Activated CD8-positive, alpha-beta memory T cell treated with anti-CD3 and anti-CD28 coated beads for 24 hours (primary cell): Measurements from ENCODE around the gene MLST8.
A peak's percentile ranks its signal among the peaks of the same experiment; 100 is the strongest.

Source experiments
- DNase-seq: peaks from one replicate; pipeline ENCODE4 v3.0.0-alpha.2; 2020

The MLST8 gene

DNA sequence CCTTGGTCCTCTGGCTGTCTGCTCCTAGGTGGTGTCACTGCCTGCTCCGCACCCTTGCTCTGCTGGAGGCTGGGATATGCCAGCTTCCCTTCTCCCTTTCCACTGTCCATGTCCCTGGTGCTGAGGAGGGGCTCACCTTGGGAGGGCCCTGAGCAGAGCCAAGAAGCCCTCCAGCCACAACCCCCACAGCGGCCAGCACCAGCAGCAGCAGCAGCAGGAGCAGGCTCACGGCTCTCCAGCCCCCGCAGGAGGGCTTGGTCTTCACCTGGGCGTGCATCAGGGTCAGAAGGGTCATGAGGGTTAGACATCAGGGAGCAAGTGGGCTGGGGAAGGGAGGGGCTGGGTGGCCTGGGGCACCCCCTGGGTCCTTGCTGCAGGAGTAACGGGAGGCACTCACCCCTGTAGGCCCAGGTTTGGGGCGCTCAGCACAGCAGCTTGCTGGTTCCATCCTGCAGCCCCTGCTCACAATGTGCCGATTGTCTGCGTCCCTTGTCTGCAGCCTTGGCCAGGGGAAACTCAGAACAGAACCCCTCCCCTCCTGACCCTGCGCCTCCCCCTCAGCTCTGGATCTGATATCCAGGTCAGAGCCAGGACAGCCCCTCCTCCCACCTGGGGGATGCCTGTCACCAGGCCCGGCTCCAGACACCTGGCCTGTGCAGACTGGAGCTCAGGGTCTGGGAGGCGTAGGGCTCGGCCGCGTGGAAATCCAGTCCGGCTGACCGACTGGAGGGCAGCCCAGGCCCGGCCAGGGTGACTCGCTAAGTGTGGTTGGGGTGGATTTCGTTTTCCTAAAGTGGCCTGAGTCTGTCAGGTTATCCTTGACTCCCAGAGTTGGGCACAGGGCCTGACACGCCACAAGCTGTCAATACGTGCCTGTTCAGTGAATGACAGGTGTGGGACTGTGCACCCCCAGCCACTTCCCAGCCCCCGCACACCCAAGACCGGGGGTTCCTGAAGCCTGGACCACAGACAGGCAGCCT lies 5.4 kb downstream of the MLST8 start, which contains the start of gene BRICD5:
BRICD5 (minus strand) TSS at position 478 of the 980 bp plus-strand sequence; CDS start at position 448, 30 bp downstream.
- peak; percentile 67 for DNase-seq

DNA sequence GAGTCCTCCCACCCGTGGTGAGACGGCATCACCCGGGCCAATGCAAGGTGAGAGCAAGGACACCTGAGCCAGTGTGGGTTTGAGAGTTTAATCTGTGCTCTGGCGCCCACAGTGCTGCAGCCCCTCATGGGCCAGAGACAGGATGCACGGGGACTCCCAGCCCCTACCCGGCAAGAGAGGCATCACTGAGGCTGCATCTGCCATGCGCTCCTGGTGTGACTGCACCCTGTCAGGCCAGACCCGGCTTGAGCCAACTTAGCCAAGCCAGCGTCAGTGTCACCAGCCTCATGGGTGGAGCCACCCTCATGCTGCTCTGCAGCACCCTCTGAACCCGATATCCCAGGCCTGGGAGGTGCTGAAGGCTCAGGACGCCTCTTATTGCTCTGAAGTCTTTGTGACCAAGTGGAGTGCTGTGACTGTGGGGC lies 6.7 kb downstream of the MLST8 start:
- DNase-seq, result peak; percentile 63

DNA sequence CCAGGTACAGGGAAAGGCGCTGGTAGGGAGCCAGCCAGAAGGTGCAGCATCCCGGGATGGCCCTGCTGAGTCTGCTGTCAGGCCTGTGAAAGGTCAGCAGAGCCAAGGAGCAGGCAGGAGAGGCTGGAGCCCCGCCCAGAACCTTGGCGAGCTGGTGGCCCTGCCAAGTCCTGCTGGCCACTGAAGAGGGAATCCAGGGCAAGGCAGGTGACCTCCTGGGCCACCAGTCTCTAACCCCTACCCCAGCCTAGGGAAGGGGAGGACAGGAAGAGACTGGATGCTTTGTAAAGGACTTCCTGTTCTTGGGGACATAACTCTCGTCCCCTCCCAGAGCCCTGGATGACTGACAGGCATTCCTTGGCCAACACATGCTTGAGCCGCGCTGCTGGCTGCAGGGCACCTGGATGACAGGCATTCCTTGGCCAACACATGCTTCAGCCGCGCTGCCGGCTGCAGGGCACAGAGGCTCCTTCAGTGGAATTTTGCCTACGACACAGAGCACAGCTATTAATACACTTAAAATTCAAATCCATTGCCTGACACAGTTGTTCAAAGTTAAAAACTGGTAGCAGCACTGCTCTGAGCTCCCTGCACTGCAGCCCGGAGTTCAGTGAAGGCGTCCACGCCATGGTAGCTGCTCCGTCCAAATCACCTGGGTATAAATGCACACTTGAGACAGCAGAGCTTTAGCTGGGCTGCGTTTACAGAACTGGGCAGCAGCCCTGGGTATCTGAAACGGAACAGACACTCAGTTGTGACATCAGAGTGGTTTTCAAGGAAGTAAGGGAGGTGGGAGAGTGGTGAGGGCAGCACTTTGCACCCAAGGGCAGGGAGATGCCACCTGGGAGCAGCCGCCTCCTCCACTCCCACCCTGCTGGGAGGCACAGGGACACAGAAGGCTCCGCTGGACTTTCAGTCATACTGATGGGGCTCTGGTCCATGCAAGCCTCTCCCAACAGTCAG lies 7.4 kb downstream of the MLST8 start:
- peak; percentile 64 for DNase-seq

DNA sequence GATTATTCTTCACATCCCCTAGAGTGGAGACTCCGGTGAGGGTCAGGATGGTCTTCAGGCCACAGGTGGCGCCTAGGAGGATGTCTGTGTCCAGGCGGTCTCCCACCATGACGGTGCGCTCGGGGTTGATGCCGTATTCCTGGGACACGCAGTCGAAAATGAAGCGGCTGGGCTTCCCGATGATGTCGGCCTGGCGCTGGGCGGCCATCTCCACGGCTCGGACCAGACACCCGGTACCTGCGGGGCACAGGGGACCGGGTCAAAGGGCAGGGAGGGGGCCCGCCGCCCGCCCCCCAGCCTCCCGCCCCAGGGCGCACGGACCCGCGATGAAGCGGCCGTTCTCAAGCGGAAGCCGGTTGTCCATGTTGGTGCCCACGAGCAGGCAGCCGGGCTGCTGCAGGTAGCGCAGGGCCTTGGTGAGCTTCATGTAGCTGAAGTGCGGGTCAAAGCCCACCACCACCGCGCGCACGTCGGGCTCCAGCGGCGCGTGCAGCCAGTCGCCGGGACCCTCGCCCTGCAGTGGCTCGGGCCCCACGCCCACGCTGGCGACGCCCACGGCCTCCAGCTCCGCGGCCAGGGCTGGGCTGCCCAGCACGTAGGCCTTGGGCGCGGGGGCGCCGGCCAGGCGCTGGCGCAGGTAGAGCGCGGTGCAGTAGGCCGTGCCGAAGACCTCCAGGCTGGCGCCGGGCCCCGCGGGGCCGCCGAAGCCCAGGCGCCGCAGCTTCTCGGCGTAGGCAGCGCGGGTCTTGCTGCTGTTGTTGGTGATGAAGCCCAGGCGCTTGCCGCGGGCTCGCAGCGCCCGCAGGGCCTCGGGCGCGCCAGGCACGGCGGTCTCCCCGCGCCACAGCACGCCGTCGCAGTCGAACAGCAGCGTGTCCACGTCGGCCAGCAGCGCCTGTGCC lies 8.8 kb downstream of the MLST8 start:
- DNase-seq, result peak; percentile 61

DNA sequence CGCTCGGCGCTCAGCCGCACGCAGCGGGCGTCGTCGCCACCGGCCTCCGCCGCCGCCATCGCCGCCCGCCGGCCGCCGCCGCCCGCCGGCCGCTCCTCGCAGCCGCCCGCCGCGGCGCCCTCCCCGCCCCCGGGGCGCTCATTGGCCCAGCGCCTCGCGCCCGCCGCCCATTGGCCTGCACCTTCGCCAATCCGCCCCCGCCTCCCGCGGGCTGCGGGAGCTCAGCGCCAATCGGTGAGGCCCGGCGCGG lies 9.4 kb downstream of the MLST8 start, which contains the start of gene PGP:
PGP (minus strand) TSS at position 122 of the 250 bp plus-strand sequence; CDS start at position 59, 63 bp downstream.
- no peak for DNase-seq

DNA sequence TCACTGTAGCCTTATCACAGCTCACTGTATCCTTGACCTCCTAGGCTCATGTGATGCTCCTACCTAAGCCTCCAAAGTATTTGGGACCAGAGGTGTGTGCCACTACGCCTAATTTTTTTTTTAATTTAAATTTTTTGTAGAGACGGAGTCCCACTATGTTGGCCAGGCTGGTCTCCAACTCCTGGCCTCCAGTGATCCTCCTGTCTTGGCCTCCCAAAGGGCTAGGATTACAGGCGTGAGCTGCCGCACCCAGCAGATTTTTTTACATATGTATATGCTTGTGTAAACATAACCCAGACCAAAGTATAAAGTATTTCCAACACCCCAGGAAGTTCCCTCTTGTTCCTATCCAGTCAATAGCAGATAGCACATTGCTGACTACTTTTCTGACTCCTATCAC lies 11.1 kb downstream of the MLST8 start:
- DNase-seq, result no peak

DNA sequence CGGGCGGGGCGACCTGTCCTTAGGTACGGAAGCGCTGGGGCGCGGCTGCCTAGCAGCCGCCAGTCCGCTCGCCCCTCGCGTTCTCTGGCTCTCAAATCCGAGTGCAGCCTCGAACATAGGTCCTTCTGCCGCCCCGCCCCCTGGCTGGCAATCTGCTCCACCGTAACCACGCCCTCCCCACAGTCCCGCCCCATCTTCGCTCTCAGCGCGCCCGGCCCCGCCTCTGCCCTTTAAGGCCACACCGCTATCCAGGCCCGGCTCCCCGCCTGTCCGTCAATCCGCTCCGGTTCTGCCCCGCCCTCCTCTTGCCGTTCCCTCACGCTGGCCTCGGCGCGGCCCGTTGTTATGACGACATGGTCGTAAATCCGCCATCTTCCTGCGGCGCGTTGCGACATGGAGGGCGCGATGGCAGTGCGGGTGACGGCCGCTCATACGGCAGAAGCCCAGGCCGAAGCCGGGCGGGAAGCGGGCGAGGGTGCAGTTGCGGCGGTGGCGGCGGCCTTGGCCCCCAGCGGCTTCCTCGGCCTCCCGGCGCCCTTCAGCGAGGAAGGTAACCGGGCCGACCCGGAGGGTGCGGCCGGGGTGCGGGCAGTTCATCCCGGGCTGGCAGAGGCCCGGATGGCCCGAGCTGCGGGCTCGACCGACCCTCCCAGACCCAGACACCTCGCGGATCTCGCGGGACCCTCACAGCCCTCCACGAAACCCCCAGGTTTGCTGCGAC lies 18.1 kb downstream of the MLST8 start, which contains the start of gene E4F1:
E4F1 (plus strand) TSS at position 371 of the 721 bp plus-strand sequence; CDS start at position 394, 23 bp downstream.
- DNase-seq, result peak; percentile 99

DNA sequence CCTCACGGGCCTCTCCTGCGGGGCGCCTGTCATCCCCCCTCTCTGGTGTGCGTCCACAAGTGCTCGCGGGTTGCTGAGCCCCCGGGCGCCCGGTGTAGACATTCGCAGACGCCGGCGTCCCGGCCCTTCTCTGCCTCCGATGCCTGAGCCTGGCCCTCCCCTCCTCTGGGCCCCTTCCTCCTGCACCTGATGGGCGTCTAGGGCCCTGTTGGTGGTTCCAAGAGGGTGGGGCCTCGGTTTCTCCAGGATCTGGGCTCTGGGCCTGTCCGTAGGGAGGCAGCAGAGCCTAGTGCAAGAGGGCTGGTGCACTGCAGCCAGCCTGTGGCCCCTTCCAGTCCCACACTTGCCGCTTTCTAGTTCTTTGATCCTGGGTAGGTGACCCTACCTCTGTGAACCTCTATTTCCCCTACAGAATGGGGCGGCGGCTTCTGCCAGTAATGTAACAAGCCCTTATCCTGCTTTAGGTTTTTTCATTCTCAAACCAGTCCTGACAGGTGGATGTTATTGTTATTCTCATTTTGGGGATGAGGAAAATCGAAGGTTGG lies 18.8 kb downstream of the MLST8 start:
- DNase-seq, result no peak

DNA sequence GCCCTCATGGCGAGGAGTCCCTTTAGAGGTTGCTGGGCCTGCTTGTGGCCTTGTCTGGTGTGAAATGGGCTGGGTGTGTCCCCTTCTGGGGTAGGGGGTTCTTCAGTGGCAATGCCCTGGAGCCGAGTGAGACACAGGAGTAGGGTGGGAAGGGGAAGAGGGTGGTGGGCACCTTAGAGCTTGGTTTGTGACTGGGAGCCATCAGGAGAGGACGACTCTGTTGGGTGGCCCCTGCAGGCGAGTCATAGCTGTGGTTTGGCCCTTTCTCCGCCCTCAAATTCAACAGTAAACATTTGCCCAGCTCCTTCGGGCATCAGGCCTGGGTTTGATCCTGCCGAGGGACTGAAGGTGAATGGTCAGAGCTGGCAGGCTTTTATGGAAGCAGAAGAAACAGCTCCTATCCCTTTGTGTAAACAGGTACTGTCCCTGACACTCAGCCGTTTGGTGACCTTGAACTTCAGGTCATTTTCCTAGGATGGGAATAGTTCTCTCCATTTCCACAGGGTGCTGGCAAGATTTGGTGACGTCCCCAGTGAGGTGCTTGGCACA lies 21.1 kb downstream of the MLST8 start:
- no peak for DNase-seq

DNA sequence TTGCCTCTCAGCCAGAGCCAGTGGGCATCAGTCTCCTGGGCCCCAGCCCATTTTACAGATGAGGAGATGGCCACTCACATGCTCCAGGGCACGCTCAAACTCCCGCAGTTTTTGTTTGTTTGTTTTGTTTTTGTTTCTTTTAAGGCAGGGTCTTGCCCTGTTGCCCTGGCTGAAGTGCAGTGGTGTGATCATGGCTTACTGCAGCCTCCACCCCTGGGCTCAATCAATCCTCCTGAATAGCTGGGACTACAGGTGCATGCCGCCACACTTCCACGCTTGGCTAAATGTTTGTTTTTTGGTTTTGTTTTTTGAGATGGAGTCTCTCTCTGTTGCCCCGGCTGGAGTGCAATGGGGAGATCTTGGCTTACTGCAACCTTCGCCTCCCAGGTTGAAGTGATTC lies 21.7 kb downstream of the MLST8 start:
- no peak for DNase-seq

DNA sequence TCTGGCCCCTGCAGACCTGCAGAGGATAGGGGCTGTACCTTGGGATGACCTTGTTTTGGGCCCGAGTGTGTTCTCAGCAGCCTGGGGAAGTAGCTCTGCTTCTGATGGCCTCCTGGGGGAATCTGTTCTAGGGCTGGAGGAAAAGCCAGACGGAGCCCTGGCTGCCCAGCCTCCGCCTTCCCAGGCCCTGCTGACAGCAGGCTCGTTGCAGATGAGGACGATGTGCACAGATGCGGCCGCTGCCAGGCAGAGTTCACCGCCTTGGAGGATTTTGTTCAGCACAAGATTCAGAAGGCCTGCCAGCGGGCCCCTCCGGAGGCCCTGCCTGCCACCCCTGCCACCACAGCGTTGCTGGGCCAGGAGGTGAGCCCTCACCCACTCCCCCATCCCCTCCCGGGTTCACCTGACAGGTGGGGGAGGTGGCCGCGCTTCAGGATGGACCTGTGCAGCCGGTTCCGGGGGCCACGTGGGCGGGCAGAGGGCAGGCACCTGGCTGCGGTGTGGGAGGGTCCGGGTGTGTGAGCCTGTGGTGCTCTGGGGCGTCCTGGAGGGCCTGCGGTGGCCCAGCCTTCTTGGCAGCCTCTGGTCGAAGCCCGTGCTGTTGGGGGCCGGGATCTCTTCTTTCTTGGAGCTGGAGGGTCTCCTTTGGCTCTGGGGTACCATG lies 23.0 kb downstream of the MLST8 start:
- no peak for DNase-seq

DNA sequence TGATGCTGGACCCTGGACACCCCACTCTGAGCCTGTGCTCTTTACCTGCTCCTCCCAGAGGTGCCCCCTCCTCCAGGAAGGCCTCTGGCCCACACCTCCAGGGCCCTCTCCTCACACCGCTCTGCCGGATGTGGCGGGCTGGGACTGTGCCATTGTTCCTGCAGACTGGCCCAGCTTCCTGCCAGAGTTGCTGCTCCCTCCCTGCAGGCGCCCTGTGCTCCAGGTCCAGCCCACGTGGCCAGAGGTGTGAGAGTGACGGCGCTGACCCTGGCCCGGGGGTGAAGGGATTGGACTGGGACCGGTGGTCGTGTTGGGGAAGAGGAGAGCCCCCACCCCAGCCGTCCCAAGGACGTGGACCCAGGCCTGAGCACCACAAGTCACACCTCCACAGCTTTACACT lies 23.8 kb downstream of the MLST8 start:
- DNase-seq, result no peak

DNA sequence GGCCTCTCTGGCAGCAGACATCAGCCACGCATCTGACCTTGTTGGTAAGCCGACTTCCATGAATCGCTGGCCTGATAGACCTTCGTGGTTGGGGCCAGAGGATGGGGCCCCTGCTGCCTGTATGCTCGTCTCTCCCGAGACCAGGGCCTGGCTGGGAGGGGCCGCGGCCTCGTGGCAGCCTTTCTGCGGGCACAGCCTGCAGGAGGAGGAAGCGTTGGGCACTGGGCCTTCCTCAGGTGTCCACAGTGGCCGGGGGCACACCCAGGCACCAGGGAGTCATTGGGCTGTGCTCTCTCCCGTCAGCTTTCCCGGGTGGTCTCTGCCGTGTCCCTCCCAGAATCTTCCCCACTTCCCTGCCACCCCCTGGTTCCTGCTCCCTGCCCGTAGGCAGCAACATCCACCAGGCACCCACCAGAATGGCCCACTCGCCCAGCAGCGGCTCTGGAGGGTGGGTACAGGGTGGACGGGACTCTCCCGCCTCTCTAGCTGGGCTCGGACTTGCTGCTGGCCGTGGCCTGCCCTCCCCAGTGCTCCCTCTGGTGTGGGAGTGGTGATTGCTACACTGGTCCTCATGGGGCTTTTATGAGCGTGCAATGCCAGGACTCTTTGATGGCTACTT lies 24.5 kb downstream of the MLST8 start:
- no peak for DNase-seq

DNA sequence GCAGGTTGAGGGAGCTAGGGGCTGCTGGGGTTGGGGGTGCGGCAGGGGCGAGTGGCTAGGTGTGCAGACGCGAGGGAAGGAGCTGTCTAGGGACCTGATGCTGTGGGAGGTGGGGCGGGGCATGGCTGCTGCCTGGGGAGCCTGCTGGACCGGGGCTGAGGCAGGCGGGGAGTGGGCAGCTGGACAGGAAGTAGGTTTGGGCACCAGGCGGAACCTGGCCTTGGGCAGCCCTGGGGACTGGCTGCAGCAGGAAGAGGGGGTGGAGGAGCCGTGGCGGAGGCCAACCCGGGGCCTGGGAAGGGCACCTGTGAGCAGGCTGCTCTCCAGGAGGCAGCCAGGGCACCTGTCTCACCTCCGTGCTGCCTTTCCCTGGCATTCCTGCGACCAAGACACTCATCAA lies 25.1 kb downstream of the MLST8 start:
- no peak for DNase-seq

DNA sequence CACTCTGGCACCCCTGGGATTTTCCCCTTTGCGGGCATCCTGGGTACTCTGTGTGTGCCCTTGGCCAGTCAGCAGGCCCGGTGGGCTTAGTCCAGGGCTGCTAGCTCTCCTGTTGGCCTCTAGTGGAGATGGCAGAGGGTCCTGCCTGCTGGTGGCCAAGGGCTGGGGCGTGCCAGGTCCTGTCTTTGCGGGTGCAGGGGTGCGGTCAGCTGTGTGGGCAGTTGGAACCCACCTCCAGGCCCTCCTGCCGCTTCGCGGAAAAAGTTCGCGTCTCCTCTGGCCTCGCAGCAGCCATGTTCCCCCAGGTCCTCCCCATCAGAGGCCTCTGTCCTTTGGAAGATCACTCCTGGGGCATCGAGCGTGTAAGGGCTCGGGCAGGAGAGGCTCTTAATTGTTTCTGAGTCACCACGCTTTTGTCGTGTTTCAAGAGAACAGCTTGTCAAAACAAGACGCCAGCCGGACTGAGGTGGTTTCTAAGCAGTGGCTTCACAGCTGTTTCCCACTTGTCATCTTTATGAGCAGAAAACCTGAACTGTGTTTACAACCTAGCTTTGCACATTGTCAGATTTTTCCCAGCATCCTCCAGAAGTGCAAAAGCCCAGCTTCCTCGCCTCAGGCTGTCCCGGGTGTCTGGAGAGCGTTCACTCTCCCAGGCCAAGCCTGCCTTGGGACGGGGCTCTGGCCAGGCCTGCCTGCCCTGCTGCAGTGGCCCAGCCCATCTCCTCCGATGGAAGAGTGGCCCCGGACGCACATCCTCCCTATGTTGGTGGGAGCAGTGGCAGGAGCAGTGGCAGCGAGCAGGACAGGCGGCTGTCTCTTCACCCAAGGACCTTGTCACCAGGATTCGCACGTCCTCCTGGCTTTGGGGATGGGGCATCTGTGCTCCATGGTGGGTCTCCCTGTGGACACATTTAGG lies 26.0 kb downstream of the MLST8 start:
- DNase-seq, result no peak

DNA sequence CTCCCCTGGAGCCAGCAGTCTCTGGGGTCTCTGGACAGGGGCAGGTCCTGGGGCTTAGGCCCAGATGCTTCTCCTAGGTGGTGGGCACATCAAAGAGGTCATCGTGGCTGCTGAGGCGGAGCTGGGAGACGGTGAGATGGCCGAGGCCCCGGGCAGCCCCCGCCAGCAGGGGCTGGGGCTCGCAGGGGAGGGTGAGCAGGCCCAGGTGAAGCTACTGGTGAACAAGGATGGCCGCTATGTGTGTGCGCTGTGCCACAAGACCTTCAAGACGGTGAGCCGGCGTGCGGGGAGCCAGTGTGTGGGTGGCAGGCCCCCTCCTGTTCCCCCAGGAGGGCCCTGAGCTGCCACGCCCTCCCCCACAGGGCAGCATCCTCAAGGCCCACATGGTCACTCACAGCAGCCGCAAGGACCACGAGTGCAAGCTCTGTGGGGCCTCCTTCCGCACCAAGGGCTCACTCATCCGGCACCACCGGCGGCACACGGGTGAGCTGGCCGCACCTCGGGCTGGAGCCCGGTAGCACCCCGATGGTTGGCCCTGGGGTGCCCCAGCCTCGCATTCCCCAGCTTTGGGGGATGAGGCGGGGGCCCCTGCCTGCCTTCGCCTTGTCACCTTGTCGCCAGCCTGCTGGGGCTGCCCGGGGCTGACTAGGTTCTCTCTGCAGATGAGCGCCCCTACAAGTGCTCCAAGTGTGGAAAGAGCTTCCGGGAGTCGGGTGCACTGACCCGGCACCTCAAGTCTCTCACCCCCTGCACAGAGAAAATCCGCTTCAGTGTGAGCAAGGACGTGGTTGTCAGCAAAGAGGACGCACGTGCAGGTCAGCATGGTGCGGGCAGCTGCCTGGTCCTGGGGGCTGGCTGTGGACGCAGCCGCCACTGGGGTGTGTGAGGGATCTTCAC lies 27.1 kb downstream of the MLST8 start:
- DNase-seq, result no peak

DNA sequence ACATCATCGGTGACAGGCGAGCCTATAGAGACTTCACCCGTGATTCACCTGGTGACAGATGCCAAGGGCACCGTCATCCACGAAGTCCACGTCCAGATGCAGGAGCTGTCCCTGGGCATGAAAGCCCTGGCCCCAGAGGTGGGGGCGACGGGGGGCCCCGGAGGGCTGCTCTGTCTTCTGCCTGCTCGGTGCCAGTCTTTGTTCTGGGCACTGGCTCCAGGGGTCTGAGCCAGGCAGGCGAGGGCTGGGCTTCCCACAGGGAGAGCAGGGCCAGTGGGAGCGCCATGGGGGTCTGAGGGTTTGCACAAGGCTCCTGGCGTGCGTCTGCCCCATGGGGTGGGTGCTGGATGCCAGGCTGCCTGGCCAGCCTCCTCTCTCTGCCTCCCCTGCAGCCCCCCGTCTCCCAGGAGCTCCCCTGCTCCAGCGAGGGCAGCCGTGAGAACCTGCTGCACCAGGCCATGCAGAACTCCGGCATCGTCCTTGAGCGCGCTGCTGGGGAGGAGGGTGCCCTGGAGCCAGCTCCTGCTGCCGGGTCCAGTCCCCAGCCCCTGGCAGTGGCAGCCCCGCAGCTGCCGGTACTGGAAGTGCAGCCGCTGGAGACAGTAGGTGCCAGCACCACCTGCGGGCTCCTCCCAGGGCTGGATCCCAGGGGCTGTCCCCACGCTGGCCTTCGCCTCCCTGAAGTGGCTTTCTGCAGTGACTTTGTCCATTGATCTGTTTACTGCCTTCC lies 28.0 kb downstream of the MLST8 start:
- no peak for DNase-seq
